ENCODE measurements around the gene RNF214. TPM values are rescaled to one million over a fixed set of nuclear protein-coding genes. Genes with fewer than 3 reads are reported as not detected.

RNF214 gene
- total RNA-seq, 2 experiments from 2014 or later = 14.7 to 18.3 TPM

DNA sequence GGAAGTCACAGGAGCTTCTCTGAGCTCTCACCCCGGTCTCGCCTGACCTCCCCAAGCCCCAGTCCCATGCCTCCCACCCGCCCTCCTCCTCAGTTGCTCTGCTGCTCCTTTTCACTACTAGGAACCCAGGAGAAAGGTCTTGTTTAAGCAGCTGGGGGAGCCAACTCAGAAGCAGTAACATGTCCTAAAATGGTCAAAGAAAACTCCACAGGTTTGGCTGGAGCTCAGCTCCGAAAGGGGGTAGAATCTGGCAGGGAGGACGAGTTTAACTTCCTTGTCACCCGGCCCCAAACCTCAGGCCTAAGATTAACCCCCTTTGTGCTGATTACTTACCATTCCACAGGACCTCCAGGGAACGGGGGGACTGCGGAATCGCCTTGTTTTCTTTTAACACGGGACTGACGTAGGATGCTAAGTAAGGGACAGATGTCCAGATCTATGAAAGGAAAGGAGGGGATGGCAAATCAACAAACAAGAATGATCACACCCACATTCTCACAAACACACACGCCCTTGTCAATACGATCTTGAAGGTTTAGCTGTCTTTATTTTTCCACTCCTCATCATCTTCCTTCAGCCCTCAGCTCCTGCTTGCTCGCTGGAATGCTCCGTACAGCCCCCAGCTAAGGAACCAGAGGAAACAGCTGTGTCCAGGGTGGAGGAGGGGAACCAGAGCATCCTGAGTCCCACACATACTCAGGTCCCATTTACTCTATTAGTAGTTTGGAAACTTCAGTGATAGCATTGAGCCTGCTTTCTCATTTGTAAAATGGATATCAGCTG, 14.1 kb upstream of the RNF214 start:
- no peak overlapping the region for H3K4me3 Mint-ChIP-seq
- TF ChIP-seq, protein P1, sequence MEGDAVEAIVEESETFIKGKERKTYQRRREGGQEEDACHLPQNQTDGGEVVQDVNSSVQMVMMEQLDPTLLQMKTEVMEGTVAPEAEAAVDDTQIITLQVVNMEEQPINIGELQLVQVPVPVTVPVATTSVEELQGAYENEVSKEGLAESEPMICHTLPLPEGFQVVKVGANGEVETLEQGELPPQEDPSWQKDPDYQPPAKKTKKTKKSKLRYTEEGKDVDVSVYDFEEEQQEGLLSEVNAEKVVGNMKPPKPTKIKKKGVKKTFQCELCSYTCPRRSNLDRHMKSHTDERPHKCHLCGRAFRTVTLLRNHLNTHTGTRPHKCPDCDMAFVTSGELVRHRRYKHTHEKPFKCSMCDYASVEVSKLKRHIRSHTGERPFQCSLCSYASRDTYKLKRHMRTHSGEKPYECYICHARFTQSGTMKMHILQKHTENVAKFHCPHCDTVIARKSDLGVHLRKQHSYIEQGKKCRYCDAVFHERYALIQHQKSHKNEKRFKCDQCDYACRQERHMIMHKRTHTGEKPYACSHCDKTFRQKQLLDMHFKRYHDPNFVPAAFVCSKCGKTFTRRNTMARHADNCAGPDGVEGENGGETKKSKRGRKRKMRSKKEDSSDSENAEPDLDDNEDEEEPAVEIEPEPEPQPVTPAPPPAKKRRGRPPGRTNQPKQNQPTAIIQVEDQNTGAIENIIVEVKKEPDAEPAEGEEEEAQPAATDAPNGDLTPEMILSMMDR (IDR thresholded peaks at IDR 0.05) = no peak
- ATAC-seq (no peak), DNase-seq (no peak)
- no peaks in the 10 kb centered on the region for H3K9me3 Mint-ChIP-seq
- CTCF ChIA-PET = interaction anchor here (0.7 to 2.2 kb wide), 5 partner anchors 9 to 88 kb away, joined by 3 to 12 read pairs (median 4); partner anchors contain the start of gene PCSK7
- peaks cover 4% of the 10 kb centered on the region for H3K4me1 Mint-ChIP-seq (ENCODE audit: low read depth)
- H3K27me3 Mint-ChIP-seq = no peaks in the 10 kb centered on the region
- intact Hi-C loops (cut with micrococcal nuclease) = no loop called here
- peaks cover 52% of the 10 kb centered on the region for H3K36me3 Mint-ChIP-seq (ENCODE audit: low read depth)
- POLR2A ChIA-PET = no interaction called here
- peak overlapping the region; percentile 25 for H3K27ac Mint-ChIP-seq

DNA sequence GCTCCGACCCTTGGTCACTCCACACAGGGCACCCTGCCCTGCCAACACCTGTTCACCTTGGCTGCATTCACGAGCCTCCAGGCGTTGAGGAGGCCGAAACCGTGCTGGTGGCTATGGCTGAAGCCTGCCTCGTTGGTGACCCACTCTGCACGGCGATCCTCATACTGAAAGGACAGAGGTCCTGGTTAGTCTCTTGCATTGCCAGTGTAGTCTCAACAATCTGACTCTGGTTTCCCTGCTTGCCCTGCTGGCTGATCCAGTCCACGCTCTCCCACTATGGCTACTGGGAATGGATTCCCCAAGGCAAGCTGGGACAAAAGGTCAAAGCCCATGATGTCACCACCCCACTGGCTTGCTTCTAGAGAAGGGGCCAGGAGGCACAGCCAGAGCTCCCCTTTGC, 13.5 kb upstream of the RNF214 start:
- DNase-seq = no peak
- Mint-ChIP-seq H3K4me1 (ENCODE audit: low read depth) (peaks cover 4% of the 10 kb centered on the region), H3K4me3 (no peak overlapping the region), H3K9me3 (no peaks in the 10 kb centered on the region), H3K27ac (peak overlapping the region; percentile 42), H3K36me3 (ENCODE audit: low read depth) (peaks cover 53% of the 10 kb centered on the region), H3K27me3 (no peaks in the 10 kb centered on the region)
- ChIA-PET POLR2A (interaction anchor here (3.6 kb wide), 1 partner anchor 17 kb away, joined by 21 read pairs; no protein-coding TSS in a partner anchor), CTCF (interaction anchor here (1.5 to 2.2 kb wide), 3 partner anchors 8 to 38 kb away, joined by 4 to 12 read pairs (median 5); partner anchors contain the start of gene PCSK7)
- intact Hi-C loops (cut with micrococcal nuclease) = no loop called here
- TF ChIP-seq, protein P1 (IDR thresholded peaks at IDR 0.05) = no peak
- no peak for ATAC-seq

- CTCF ChIA-PET = interaction anchor here (1.1 to 2.2 kb wide), 3 partner anchors 8 to 38 kb away, joined by 4 to 12 read pairs (median 4); partner anchors contain the start of gene PCSK7
- H3K9me3 Mint-ChIP-seq = no peaks in the 10 kb centered on the region
- ATAC-seq (no peak), DNase-seq (no peak)
- intact Hi-C loops (cut with micrococcal nuclease) = no loop called here
- H3K27me3 Mint-ChIP-seq = no peaks in the 10 kb centered on the region
- POLR2A ChIA-PET = interaction anchor here (0.6 to 3.6 kb wide), 4 partner anchors 8 to 17 kb away, joined by 3 to 21 read pairs (median 3); no protein-coding TSS in a partner anchor
- H3K36me3 Mint-ChIP-seq (ENCODE audit: low read depth) = peaks cover 54% of the 10 kb centered on the region
- H3K4me3 Mint-ChIP-seq = no peak overlapping the region
- H3K4me1 Mint-ChIP-seq (ENCODE audit: low read depth) = peaks cover 4% of the 10 kb centered on the region
- TF ChIP-seq, protein P1 (IDR thresholded peaks at IDR 0.05) = no peak
- peak overlapping the region; percentile 42 for H3K27ac Mint-ChIP-seq
Observed at GRCh38 chr11:117219455-117219854, 13.0 kb upstream of the RNF214 start.

GRCh38 chr11:117219995-117220394, 12.5 kb upstream of the RNF214 start:
- ChIA-PET POLR2A (interaction anchor here (0.6 to 3.6 kb wide), 5 partner anchors 9 to 1067 kb away, joined by 3 to 21 read pairs (median 3); no protein-coding TSS in a partner anchor), CTCF (interaction anchor here (0.7 to 1.3 kb wide), 3 partner anchors 11 to 38 kb away, joined by 3 to 4 read pairs (median 4); no protein-coding TSS in a partner anchor)
- H3K27ac Mint-ChIP-seq = no peak overlapping the region
- H3K27me3 Mint-ChIP-seq = no peaks in the 10 kb centered on the region
- H3K9me3 Mint-ChIP-seq = no peaks in the 10 kb centered on the region
- H3K4me3 Mint-ChIP-seq = no peak overlapping the region
- DNase-seq = no peak
- intact Hi-C loops (cut with micrococcal nuclease) = no loop called here
- ATAC-seq = no peak
- H3K4me1 Mint-ChIP-seq (ENCODE audit: low read depth) = peaks cover 4% of the 10 kb centered on the region
- TF ChIP-seq, protein P1 (IDR thresholded peaks at IDR 0.05) = no peak
- peaks cover 51% of the 10 kb centered on the region for H3K36me3 Mint-ChIP-seq (ENCODE audit: low read depth)

- Mint-ChIP-seq H3K4me1 (ENCODE audit: low read depth) (peaks cover 4% of the 10 kb centered on the region), H3K27ac (no peak overlapping the region), H3K9me3 (no peaks in the 10 kb centered on the region), H3K27me3 (no peaks in the 10 kb centered on the region), H3K36me3 (ENCODE audit: low read depth) (peaks cover 55% of the 10 kb centered on the region), H3K4me3 (no peak overlapping the region)
- DNase-seq (no peak), ATAC-seq (no peak)
- intact Hi-C loops (cut with micrococcal nuclease) = no loop called here
- ChIA-PET POLR2A (interaction anchor here (1.1 to 3.6 kb wide), 3 partner anchors 10 to 76 kb away, joined by 3 to 21 read pairs (median 10); partner anchors contain the start of gene PAFAH1B2), CTCF (interaction anchor here (1.1 to 1.3 kb wide), 2 partner anchors 10 to 11 kb away, joined by 4 read pairs; no protein-coding TSS in a partner anchor)
- TF ChIP-seq, protein P1 (IDR thresholded peaks at IDR 0.05) = no peak
Observed at GRCh38 chr11:117220568-117220967, 11.9 kb upstream of the RNF214 start.
